NB4 (cell line): ENCODE data around the gene SMCO2.

Experiments used
- POLR2A ChIP-seq: IDR thresholded peaks from 2 replicates; pipeline ENCODE4 v1.6.1; 2011; ENCODE audit warnings: mild to moderate bottlenecking; ENCODE audit not compliant: insufficient read length; ENCODE audit errors: extremely low read depth
- TF ChIP-seq, protein P1 (sequence below): IDR thresholded peaks from one replicate; pipeline ENCODE4 v1.5.1; 2012; ENCODE audit warnings: low read depth, low read length

DNA sequence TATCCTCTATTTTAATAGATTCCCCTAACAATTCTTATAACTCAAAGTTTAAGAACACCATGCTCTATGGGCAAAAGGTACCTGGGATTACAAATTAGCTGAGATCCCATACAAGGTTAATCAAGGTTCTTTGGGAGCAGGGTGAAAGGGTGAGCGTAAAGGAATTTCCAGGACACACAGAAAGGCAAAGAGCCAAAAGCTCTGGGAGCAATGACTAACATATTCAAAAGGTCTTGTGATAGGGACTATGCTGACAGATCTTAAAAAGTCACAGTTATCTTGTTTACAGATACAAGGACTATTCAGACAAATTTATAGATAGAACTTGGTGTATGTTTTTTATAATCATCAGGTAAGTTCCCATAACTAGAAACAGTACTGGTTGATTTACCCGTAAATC, 58.0 kb downstream of the SMCO2 start:
- TF ChIP-seq, protein P1, sequence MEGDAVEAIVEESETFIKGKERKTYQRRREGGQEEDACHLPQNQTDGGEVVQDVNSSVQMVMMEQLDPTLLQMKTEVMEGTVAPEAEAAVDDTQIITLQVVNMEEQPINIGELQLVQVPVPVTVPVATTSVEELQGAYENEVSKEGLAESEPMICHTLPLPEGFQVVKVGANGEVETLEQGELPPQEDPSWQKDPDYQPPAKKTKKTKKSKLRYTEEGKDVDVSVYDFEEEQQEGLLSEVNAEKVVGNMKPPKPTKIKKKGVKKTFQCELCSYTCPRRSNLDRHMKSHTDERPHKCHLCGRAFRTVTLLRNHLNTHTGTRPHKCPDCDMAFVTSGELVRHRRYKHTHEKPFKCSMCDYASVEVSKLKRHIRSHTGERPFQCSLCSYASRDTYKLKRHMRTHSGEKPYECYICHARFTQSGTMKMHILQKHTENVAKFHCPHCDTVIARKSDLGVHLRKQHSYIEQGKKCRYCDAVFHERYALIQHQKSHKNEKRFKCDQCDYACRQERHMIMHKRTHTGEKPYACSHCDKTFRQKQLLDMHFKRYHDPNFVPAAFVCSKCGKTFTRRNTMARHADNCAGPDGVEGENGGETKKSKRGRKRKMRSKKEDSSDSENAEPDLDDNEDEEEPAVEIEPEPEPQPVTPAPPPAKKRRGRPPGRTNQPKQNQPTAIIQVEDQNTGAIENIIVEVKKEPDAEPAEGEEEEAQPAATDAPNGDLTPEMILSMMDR: no peak
- no peak for TF ChIP-seq POLR2A
